ENCODE measurements around the gene CCR7. TPM values are rescaled to one million over a fixed set of nuclear protein-coding genes. Genes with fewer than 3 reads are reported as not detected.
A peak's percentile ranks its signal among the peaks of the same experiment; 100 is the strongest.

Gene CCR7
- total and polyA plus RNA-seq, 7 donors, result 0.08 to 0.24 (median 0.20) TPM; not detected in 1

- Histone ChIP-seq H3K27ac (no peak overlapping the region), H3K9me3 (no peaks in the 10 kb centered on the region), H3K4me3 (no peak overlapping the region), H3K4me1 (peaks cover 5% of the 10 kb centered on the region), H3K36me3 (ENCODE audit: insufficient read depth in 1 of 2, low read depth in 1 of 2) (no peaks in the 10 kb centered on the region), H3K27me3 (ENCODE audit: insufficient read depth in 3 of 3, low read length in 2 of 3) (no peaks in the 10 kb centered on the region)
- DNase-seq, result no peak
- TF ChIP-seq CTCF (IDR thresholded peaks at IDR 0.05), result no peak
- ATAC-seq, result no peak
- intact Hi-C loops (cut with DNase I), result loop anchor here (5.0 to 10.0 kb wide), 4 partner anchors 88 to 225 kb away; partner anchors contain the start of genes IGFBP4 (in 1 of the 2) and RARA (in 1 of the 2)
- 96 to 100% (median 99%) methylated on average over 2 of the region's 2 CpGs for WGBS, 3 donors
Measured at GRCh38 chr17:40529991-40530390, 35.3 kb downstream of the CCR7 start.

GRCh38 chr17:40528692-40529417 lies 36.4 kb downstream of the CCR7 start:
- no peak for DNase-seq
- intact Hi-C loops (cut with DNase I), result no loop called here
- 88 to 91% (median 91%) methylated on average over 10 of the region's 10 CpGs for WGBS, 3 donors
- Histone ChIP-seq H3K4me1 (peaks cover 3% of the 10 kb centered on the region), H3K27me3 (ENCODE audit: insufficient read depth in 3 of 3, low read length in 2 of 3) (no peaks in the 10 kb centered on the region), H3K9me3 (no peaks in the 10 kb centered on the region), H3K27ac (no peak overlapping the region), H3K36me3 (ENCODE audit: insufficient read depth in 1 of 2, low read depth in 1 of 2) (no peaks in the 10 kb centered on the region), H3K4me3 (no peak overlapping the region)
- ATAC-seq, result no peak
- no peak for TF ChIP-seq CTCF (IDR thresholded peaks at IDR 0.05)

GRCh38 chr17:40526668-40527067 lies 38.6 kb downstream of the CCR7 start:
- ATAC-seq, result peak; percentile 19 to 65 (median 52)
- H3K27ac ChIP-seq, result no peak overlapping the region
- DNase-seq, result peak; percentile 65 to 79

GRCh38 chr17:40525294-40525693 lies 40.0 kb downstream of the CCR7 start:
- intact Hi-C loops (cut with DNase I), result no loop called here

More at GRCh38 chr17:40526668-40527067, 38.6 kb downstream of the CCR7 start:
- WGBS, 3 donors, result 18 to 31% (median 27%) methylated on average over 5 of the region's 5 CpGs
- Histone ChIP-seq H3K36me3 (ENCODE audit: insufficient read depth in 1 of 2, low read depth in 1 of 2) (no peaks in the 10 kb centered on the region), H3K4me3 (no peak overlapping the region), H3K4me1 (no peaks in the 10 kb centered on the region), H3K27me3 (ENCODE audit: insufficient read depth in 3 of 3, low read length in 2 of 3) (no peaks in the 10 kb centered on the region), H3K9me3 (no peaks in the 10 kb centered on the region)
- intact Hi-C loops (cut with DNase I), result no loop called here
- no peak for TF ChIP-seq CTCF (IDR thresholded peaks at IDR 0.05)

More at GRCh38 chr17:40525294-40525693, 40.0 kb downstream of the CCR7 start:
- TF ChIP-seq CTCF (IDR thresholded peaks at IDR 0.05), result no peak
- Histone ChIP-seq H3K4me1 (no peaks in the 10 kb centered on the region), H3K9me3 (no peaks in the 10 kb centered on the region), H3K4me3 (no peak overlapping the region), H3K27ac (no peak overlapping the region), H3K27me3 (ENCODE audit: insufficient read depth in 3 of 3, low read length in 2 of 3) (no peaks in the 10 kb centered on the region), H3K36me3 (ENCODE audit: insufficient read depth in 1 of 2, low read depth in 1 of 2) (no peaks in the 10 kb centered on the region)
- 85 to 97% (median 96%) methylated on average over 1 of the region's 1 CpG for WGBS, 3 donors
- DNase-seq, result no peak
- no peak for ATAC-seq
